GM12892 (cell line): ENCODE measurements around the gene MAP3K2.

ENCODE experiments used
- DNase-seq: peaks from one replicate; pipeline ENCODE4 v3.0.0; 2011; ENCODE audit not compliant: insufficient read length
- FAIRE-seq: peaks from 2 replicates; lab custom pipeline; 2011; peaks lifted over from hg19 to GRCh38; lab: Jason Lieb, UNC
- POLR2A ChIP-seq: IDR thresholded peaks from 2 replicates; pipeline ENCODE4 v1.6.1; 2011; ENCODE audit warnings: low read depth, low read length, control low read depth
- POLR2AphosphoS5 ChIP-seq: IDR thresholded peaks from 2 replicates; pipeline ENCODE4 v1.6.1; 2011; ENCODE audit warnings: low read depth, low read length, control low read depth
- TAF1 ChIP-seq: IDR thresholded peaks from 2 replicates; pipeline ENCODE4 v1.6.1; 2011; ENCODE audit warnings: low read depth, mild to moderate bottlenecking, control low read depth, low read length, borderline replicate concordance

Gene MAP3K2

DNA sequence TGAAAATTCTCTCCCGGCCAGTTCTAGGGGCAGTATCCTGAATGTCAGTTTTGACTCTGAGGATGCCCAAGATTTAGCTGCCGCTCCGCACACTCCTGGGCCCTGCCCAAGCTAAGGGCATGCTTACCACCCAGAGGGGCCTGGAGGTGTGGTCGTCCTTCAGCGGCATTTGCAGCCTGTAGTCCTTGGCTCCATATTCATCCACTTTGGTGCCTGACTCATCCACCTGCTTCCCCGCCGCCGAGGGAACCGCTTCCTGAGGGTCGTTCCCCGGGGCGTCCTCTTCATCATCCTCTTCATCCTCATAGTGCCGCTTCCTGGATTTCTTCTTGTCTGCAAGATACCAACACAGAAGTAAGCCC, 94.4 kb downstream of the MAP3K2 start:
- DNase-seq = no peak
- FAIRE-seq = no peak
- no peak for TF ChIP-seq POLR2AphosphoS5
- TF ChIP-seq TAF1 = no peak
- TF ChIP-seq POLR2A = no peak

- DNase-seq (no peak), FAIRE-seq (no peak)
- TF ChIP-seq TAF1 (no peak), POLR2AphosphoS5 (no peak), POLR2A (no peak)
These were observed 99.5 kb downstream of the MAP3K2 start for GRCh38 chr2:127288274-127288673.

DNA sequence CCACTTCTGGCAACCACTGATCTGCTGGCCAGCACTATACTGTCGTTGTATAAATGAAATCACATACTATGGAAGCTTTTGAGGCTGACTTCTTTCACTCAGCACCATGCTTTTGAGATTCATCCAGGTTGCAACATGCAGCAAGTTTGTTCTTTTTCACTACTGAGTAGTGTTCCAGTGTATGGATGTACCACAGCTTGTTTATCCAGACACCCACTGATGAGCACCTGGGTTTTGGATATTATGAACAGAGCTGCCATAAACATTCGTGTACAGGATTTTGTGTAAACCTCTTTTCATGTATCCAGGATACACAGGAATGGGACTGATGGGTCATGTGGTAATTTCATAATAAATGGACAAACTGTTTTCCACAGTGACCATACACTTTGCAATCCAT, 104.5 kb downstream of the MAP3K2 start:
- FAIRE-seq (no peak), DNase-seq (no peak)
- TF ChIP-seq TAF1 (no peak), POLR2A (no peak), POLR2AphosphoS5 (no peak)

GRCh38 chr2:127280693-127281092, 107.1 kb downstream of the MAP3K2 start:
- TF ChIP-seq POLR2A = no peak
- TF ChIP-seq POLR2AphosphoS5 = no peak
- TF ChIP-seq TAF1 = no peak
- FAIRE-seq (no peak), DNase-seq (no peak)

- DNase-seq (no peak), FAIRE-seq (no peak)
- no peak for TF ChIP-seq TAF1
- no peak for TF ChIP-seq POLR2A
- TF ChIP-seq POLR2AphosphoS5 = no peak
These were observed 108.0 kb downstream of the MAP3K2 start for GRCh38 chr2:127279781-127280180.

GRCh38 chr2:127278959-127279358, 108.8 kb downstream of the MAP3K2 start:
- FAIRE-seq = no peak
- TF ChIP-seq POLR2AphosphoS5 (no peak), TAF1 (no peak), POLR2A (no peak)
- no peak for DNase-seq

- TF ChIP-seq POLR2AphosphoS5 (no peak), POLR2A (no peak), TAF1 (no peak)
- FAIRE-seq (peak; percentile 44), DNase-seq (no peak)
These were observed 110.7 kb downstream of the MAP3K2 start for GRCh38 chr2:127277028-127277427.

DNA sequence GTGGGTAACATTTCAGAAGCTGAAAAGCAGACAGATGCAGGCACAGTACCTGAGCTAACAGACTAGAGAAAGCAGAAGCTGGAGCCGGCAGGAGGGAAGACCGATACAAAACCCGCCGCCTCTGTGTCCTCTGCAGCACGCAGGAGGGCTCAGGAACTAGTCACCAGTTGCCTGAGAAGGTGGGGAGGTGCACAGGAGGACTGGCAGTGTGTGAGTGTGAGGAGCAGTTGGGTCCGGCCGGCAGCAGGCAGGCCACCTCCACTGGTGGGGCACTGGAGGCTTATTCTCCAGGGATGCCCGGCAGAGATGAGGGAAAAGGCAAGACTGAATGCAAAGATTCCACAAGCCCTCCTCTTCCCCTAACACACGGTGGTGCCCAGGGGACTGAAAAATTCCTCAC, 112.0 kb downstream of the MAP3K2 start:
- FAIRE-seq = no peak

GRCh38 chr2:127275356-127275755, 112.4 kb downstream of the MAP3K2 start:
- FAIRE-seq (no peak), DNase-seq (no peak)
- TF ChIP-seq POLR2A = no peak
- no peak for TF ChIP-seq TAF1
- TF ChIP-seq POLR2AphosphoS5 = no peak

More for the DNA sequence above, 112.0 kb downstream of the MAP3K2 start:
- TF ChIP-seq POLR2A (no peak), POLR2AphosphoS5 (no peak), TAF1 (no peak)
- DNase-seq = no peak

GRCh38 chr2:127270663-127271062, 117.1 kb downstream of the MAP3K2 start:
- FAIRE-seq (no peak), DNase-seq (no peak)
- no peak for TF ChIP-seq POLR2A
- TF ChIP-seq TAF1 = no peak
- TF ChIP-seq POLR2AphosphoS5 = no peak

DNA sequence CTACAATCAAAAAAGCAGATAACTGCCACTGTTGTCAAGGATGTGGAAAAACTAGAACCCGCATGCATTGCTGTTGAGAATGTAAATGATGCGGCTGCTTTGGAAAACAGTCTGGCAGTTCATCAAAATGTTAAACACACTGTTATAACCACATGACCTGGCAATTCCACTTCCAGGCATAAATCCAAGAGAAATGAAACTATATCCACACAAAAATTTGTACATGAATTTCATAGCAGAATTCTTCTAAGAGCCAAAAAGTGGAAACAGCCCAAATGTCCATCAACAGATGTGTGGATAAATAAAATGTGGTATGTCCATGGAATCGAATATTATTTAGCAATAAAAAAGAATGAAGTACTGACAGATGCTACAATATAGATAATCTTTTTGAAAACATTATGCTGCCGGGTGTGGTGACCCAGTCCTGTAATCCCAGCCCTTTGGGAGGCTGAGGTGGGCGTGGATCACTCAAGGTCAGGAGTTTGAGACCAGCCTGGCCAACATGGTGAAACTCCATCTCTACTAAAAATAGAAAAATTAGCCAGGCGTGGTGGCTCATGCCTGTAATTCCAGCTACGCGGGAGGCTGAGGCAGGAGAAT, 125.9 kb downstream of the MAP3K2 start:
- no peak for FAIRE-seq
- no peak for DNase-seq
- TF ChIP-seq POLR2A = no peak
- no peak for TF ChIP-seq POLR2AphosphoS5
- no peak for TF ChIP-seq TAF1

DNA sequence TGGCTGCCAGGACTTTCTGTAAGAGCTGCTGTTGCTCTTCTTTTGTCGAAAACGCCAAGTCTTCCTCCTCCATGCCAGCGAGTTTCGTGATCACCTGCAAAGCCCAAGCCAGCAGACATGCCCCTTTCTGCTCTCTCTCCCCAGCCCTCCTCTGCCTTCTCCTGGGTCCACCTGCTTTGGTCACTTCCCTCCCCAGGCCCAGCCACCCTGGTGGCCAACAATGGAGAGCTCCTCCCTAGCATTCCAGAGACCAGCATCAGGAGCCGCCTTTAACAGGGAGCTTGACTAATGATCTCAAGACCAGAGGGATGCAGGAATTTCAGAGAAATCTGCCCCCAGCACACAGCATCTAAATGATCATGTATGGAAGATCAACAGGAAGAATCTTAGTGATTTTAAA, 128.4 kb downstream of the MAP3K2 start:
- FAIRE-seq (no peak), DNase-seq (no peak)
- TF ChIP-seq TAF1 (no peak), POLR2A (no peak), POLR2AphosphoS5 (no peak)

DNA sequence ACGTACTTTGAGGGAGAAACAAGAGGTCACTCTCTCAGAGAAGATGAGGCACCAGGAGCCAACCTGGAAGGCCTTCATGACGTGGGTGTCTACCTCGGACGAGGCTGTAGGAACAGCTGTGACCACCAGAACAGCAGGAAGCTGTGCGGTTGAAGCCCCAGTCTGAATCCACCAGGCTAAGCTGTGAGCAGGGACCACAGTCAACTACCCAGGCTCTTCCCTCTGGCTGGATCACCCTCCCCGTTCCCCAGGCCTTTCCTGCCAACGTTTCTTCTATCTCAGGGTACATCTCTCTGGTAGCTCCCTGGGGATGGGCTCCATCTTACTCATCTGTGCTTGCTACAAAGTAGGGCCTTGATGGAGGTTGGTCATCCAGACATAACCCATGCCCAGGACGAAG, 130.9 kb downstream of the MAP3K2 start:
- no peak for DNase-seq
- TF ChIP-seq POLR2AphosphoS5 (no peak), TAF1 (no peak), POLR2A (no peak)
- no peak for FAIRE-seq
